GM12872 (cell line): ENCODE results near the gene CACNB4.

ENCODE experiments used
- TF ChIP-seq, protein P1 (sequence below): IDR thresholded peaks from 3 replicates; pipeline ENCODE4 v1.5.1; 2011; ENCODE audit warnings: low read depth, mild to moderate bottlenecking, low read length, moderate library complexity; ENCODE audit not compliant: insufficient read depth

Gene CACNB4

DNA sequence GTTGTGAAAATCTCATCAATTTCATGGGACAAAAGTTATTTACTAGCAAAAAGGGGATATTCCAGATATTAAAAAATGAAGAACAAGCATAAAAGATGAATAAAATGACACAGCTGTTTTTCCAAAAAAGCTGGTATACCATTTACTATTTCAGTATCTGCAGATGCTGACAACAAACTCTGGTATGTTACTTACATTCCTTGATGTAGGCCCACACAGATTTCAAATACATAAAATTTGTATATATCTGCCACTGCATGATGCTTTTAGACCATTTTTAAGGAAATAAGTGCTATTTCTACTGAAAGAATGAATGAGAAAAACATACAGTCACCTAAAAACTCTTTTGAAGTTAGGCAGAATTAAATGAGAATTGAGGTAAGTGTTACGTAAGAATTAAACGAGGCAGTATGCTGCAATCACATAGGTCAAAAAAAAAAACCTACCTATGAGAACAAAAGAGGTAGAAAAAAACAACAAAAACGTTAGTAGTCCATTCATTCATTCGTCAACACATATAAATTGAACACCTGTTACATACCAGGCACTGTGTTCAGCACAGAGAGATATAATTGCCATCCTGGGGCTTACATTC lies 303.1 kb downstream of the CACNB4 start:
- TF ChIP-seq, protein P1, sequence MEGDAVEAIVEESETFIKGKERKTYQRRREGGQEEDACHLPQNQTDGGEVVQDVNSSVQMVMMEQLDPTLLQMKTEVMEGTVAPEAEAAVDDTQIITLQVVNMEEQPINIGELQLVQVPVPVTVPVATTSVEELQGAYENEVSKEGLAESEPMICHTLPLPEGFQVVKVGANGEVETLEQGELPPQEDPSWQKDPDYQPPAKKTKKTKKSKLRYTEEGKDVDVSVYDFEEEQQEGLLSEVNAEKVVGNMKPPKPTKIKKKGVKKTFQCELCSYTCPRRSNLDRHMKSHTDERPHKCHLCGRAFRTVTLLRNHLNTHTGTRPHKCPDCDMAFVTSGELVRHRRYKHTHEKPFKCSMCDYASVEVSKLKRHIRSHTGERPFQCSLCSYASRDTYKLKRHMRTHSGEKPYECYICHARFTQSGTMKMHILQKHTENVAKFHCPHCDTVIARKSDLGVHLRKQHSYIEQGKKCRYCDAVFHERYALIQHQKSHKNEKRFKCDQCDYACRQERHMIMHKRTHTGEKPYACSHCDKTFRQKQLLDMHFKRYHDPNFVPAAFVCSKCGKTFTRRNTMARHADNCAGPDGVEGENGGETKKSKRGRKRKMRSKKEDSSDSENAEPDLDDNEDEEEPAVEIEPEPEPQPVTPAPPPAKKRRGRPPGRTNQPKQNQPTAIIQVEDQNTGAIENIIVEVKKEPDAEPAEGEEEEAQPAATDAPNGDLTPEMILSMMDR, result no peak

DNA sequence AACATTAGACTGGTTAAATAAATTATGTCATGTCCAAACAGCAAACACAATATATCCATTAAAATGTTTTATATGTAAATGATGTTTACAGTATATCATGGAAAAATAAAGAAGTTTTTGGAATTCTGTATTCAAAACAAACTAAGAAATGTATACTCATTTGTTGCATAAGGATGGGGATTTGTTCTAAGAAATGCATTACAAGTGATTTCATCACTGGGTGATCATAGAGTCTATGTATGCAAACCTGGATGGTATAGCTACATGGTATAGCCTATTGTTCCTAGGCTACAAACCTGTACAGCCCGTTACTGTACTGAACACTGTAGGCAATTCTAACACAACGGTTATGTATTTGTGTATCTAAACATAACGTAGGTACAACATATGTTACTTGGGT lies 305.7 kb downstream of the CACNB4 start:
- TF ChIP-seq, protein P1, result no peak

DNA sequence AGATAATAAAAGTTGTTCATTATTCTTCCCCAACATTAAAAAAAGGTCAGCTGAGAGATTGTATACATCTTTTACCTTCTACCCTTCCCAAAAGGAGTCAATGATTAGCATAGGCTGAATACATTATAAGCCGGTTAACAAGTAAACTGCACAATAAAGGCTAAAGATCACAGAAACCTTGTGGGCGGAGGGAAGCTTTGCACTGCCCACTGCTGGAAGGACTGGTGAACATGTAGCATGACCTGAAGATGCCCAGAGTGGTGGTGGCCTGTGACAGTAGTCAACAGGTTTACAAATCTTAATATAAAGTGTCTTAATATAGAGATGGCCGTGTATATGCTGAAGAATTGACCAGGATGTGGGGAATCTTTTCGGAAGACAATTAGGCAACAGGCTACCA lies 306.3 kb downstream of the CACNB4 start:
- TF ChIP-seq, protein P1, result no peak

DNA sequence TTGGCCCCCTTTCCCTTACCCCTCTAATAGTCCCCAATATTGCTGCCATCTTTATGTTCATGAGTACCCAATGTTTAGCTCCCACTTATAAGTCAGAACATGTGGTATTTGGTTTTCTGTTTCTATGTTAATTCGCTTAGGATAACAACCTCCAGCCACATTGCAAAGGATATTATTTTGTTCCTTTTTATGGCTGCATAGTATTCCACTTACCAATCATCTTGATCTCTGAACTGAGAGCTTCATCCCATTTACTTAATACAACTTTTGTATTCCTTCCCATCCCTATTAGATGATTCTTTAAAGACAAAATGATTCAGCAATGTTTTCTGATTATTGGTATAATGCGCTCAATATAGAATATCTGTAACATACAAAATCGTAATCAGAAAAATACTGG lies 307.3 kb downstream of the CACNB4 start:
- TF ChIP-seq, protein P1, result no peak

DNA sequence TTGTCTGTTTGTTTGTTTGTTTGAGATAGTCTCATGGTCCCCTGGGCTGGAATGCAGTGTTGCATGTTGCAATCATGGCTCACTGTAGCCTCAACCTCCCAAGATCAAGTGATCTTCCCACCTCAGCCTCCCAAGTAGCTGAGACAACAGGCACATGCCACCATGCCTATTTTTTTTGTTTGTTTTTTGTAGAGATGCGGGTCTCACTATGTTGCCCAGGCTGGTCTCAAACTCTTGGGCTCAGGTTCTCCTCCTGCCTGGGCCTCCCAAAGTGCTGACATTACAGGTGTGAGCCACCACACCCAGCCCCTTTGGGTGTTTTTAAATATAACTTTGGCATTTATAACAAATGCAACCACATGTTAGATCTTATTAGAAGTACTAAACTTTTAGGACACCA lies 308.2 kb downstream of the CACNB4 start:
- TF ChIP-seq, protein P1, result no peak

DNA sequence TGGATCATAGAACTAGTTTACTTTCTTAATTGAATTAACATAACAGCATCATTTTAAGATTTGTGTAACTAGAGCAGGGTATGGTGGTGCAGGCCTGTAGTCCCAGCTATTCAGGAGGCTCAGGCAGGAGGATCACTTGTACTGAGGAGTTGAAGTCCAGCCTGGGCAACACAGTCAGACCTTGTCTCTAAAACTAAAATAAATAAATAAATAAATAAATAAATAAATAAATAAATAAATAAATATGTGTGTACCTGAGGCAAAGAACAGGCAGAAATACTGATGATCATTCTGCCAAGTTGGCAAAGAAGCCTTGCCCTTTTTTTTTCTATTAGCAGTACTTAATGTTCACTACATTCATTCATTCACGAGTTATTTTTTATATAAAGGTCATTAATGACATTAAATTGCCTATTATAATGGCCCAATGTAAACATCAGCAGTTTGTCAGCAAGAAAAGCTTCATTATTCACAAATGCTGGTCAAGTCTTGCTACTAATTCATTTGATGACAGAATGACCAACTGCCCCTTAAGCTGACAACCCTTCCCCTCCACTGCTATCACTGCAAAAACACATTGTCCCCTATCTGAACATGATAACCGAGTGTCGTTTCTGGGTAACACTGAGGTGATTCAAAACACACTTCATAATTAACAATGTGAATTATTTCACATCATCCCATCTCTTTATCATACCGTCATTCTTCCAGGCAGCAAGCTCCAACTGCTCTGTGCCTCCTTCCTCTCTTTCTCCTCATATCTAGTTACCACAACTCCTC lies 309.6 kb downstream of the CACNB4 start:
- TF ChIP-seq, protein P1, result no peak

DNA sequence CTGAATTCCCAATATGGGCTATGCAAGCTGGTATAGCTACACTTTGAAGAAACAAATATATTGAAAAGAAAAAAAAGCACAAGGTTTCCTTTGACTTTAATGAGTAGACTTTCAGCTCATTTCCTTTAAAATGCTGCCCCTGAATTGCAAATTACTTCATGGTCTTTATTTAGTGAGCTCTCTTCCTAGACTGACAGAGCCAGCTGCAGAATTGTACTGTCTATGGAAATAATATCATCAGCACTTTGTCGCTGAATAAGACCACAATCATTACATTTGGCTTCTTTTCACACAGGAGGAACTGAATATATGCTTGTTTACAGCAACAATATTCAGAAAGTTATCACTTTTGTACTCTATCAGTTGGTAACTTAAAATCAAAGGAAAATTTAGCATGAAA lies 312.4 kb downstream of the CACNB4 start:
- TF ChIP-seq, protein P1, result no peak
